ENCODE results near the gene NUDT5.
A peak's percentile ranks its signal among the peaks of the same experiment; 100 is the strongest.
"Not testable (repeated sequence)": the region's sequence is repeated elsewhere in the genome, so short reads cannot be mapped to it uniquely, and the experiment has no call there.

NUDT5 gene

GRCh38 chr10:12186323-12186722 is 9.4 kb downstream of the NUDT5 start:
- Histone ChIP-seq H3K27ac (ENCODE audit: low read depth, low read length) (no peak overlapping the region), H3K9me3 (ENCODE audit: insufficient read depth, low read depth, low read length) (no peaks in the 10 kb centered on the region), H3K27me3 (ENCODE audit: insufficient read depth, low read length) (no peaks in the 10 kb centered on the region), H3K9ac (ENCODE audit: low read depth, low read length) (no peak overlapping the region), H3K4me3 (ENCODE audit: low read length) (no peak overlapping the region), H3K36me3 (ENCODE audit: insufficient read depth, low read length) (peaks cover 53% of the 10 kb centered on the region), H3K4me1 (ENCODE audit: insufficient read depth, low read length) (no peaks in the 10 kb centered on the region)
- WGBS = 96% methylated on average over 8 of the region's 8 CpGs

- Histone ChIP-seq H3K4me1 (ENCODE audit: insufficient read depth, low read length) (peaks cover 18% of the 10 kb centered on the region), H3K4me3 (ENCODE audit: low read length) (no peak overlapping the region), H3K9ac (ENCODE audit: low read depth, low read length) (no peak overlapping the region), H3K9me3 (ENCODE audit: insufficient read depth, low read depth, low read length) (no peaks in the 10 kb centered on the region), H3K27me3 (ENCODE audit: insufficient read depth, low read length) (no peaks in the 10 kb centered on the region), H3K36me3 (ENCODE audit: insufficient read depth, low read length) (peaks cover 62% of the 10 kb centered on the region), H3K27ac (ENCODE audit: low read depth, low read length) (no peak overlapping the region)
- 90% methylated on average over 6 of the region's 7 CpGs for WGBS
These were observed 11.5 kb downstream of the NUDT5 start for GRCh38 chr10:12184165-12184564.

DNA sequence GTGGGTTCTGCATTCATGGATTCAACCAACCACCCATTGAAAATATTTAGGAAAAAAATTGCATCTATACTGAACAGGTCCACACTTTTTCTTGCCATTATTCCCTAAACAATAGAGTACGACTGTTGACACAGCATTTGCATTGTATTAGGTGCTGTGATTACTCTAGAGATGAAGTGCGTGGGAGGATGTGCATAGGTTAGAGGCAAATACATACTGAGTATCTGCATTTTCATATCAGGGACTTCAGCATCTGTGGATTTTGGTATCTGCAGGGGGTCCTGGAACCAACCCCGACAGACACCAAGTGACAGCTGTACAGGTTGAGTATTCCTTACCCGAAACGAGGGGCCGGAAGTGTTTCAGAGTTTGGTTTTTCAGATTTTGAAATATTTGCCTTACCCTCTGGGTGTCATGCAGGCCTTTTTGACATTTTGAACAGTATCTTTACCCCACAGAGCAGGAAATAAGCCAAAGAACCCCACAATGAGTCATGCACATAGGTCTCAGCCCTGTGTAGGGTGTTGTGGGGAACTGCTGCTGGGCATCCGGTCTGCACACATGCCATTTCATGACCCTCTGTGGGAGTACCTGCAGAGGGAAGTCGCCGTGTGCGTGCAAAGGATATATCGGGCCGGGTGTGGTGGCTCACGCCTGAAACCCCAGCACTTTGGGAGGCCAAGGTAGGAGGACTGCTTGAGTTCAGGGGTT is 14.5 kb downstream of the NUDT5 start:
- Histone ChIP-seq H3K36me3 (ENCODE audit: insufficient read depth, low read length) (peaks cover 71% of the 10 kb centered on the region), H3K27ac (ENCODE audit: low read depth, low read length) (peak overlapping the region; percentile 85; the same call in 1 of the 2 replicates), H3K4me3 (ENCODE audit: low read length) (no peak overlapping the region), H3K9ac (ENCODE audit: low read depth, low read length) (no peak overlapping the region), H3K9me3 (ENCODE audit: insufficient read depth, low read depth, low read length) (no peaks in the 10 kb centered on the region), H3K4me1 (ENCODE audit: insufficient read depth, low read length) (peaks cover 18% of the 10 kb centered on the region), H3K27me3 (ENCODE audit: insufficient read depth, low read length) (no peaks in the 10 kb centered on the region)
- WGBS = 87% methylated on average over 13 of the region's 13 CpGs

GRCh38 chr10:12180221-12180974 is 15.3 kb downstream of the NUDT5 start:
- H3K9me3 ChIP-seq (ENCODE audit: insufficient read depth, low read depth, low read length) = no peaks in the 10 kb centered on the region
- H3K27ac ChIP-seq (ENCODE audit: low read depth, low read length) = peak overlapping the region; percentile 85
- 31% methylated on average over 9 of the region's 9 CpGs for WGBS
- peak overlapping the region; percentile 41; the same call in 1 of the 2 replicates for H3K9ac ChIP-seq (ENCODE audit: low read depth, low read length)
- no peaks in the 10 kb centered on the region for H3K27me3 ChIP-seq (ENCODE audit: insufficient read depth, low read length)
- peaks cover 18% of the 10 kb centered on the region for H3K4me1 ChIP-seq (ENCODE audit: insufficient read depth, low read length)
- peaks cover 67% of the 10 kb centered on the region for H3K36me3 ChIP-seq (ENCODE audit: insufficient read depth, low read length)
- no peak overlapping the region; the same call in 1 of the 2 replicates for H3K4me3 ChIP-seq (ENCODE audit: low read length)

- Histone ChIP-seq H3K36me3 (ENCODE audit: insufficient read depth, low read length) (peaks cover 65% of the 10 kb centered on the region), H3K4me1 (ENCODE audit: insufficient read depth, low read length) (peaks cover 18% of the 10 kb centered on the region), H3K27me3 (ENCODE audit: insufficient read depth, low read length) (no peaks in the 10 kb centered on the region), H3K4me3 (ENCODE audit: low read length) (no peak overlapping the region; the same call in 1 of the 2 replicates), H3K9me3 (ENCODE audit: insufficient read depth, low read depth, low read length) (no peaks in the 10 kb centered on the region), H3K9ac (ENCODE audit: low read depth, low read length) (no peak overlapping the region), H3K27ac (ENCODE audit: low read depth, low read length) (peak overlapping the region; percentile 85)
- 94% methylated on average over 4 of the region's 4 CpGs for WGBS
These were observed 16.0 kb downstream of the NUDT5 start for GRCh38 chr10:12179606-12180170.

GRCh38 chr10:12177642-12178041 is 18.0 kb downstream of the NUDT5 start:
- WGBS = 97% methylated on average over 8 of the region's 9 CpGs
- Histone ChIP-seq H3K27ac (ENCODE audit: low read depth, low read length) (no peak overlapping the region), H3K9ac (ENCODE audit: low read depth, low read length) (no peak overlapping the region), H3K4me3 (ENCODE audit: low read length) (no peak overlapping the region), H3K27me3 (ENCODE audit: insufficient read depth, low read length) (no peaks in the 10 kb centered on the region), H3K36me3 (ENCODE audit: insufficient read depth, low read length) (peaks cover 62% of the 10 kb centered on the region), H3K9me3 (ENCODE audit: insufficient read depth, low read depth, low read length) (no peaks in the 10 kb centered on the region), H3K4me1 (ENCODE audit: insufficient read depth, low read length) (peaks cover 18% of the 10 kb centered on the region)

- H3K9ac ChIP-seq (ENCODE audit: low read depth, low read length); H3K9me3 ChIP-seq (ENCODE audit: insufficient read depth, low read depth, low read length); H3K4me1 ChIP-seq (ENCODE audit: insufficient read depth, low read length); H3K27ac ChIP-seq (ENCODE audit: low read depth, low read length); H3K27me3 ChIP-seq (ENCODE audit: insufficient read depth, low read length); H3K4me3 ChIP-seq (ENCODE audit: low read length): not testable (repeated sequence)
- WGBS = 97% methylated on average over 6 of the region's 6 CpGs
- H3K36me3 ChIP-seq (ENCODE audit: insufficient read depth, low read length) = peaks cover 81% of the 10 kb centered on the region
These were observed 24.2 kb downstream of the NUDT5 start for GRCh38 chr10:12171512-12171911.

DNA sequence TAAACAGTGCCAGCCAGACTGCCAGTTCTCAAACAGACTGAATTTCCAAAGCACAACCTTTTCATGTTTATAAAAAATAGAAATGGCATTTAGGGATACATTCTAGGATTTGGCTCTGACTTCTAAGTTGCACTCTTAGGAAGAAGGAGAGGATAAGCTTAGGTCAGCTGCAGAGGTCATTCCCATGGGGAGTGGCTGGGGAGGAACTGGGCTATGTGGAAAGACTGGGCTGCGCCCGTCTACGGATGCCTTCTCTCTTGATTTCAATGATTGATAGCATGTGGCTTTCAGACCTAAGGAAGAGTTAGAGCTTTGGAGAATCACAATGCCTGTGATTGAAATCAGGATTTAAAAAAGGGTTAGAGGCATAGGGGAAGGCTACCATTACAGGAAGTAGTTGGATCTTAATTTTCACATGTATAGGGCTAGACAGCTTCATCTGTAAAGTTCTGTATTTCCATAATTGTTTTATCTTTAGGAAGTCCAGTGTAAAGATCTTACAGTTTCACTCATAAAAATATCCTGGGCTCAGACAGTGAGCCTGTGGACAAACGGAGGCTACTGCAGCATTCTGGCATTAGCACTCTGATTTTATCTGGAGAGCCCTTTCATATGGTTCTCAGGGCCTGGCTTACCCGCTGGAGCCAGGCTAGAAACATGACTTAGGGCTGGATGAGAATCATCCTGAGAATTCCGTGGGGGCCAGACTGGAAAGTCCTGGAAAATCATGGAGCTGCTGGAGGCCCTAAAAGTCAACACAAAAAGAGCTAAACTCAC is 29.5 kb downstream of the NUDT5 start:
- Histone ChIP-seq H3K36me3 (ENCODE audit: insufficient read depth, low read length) (peaks cover 90% of the 10 kb centered on the region), H3K9me3 (ENCODE audit: insufficient read depth, low read depth, low read length) (no peaks in the 10 kb centered on the region), H3K4me1 (ENCODE audit: insufficient read depth, low read length) (no peaks in the 10 kb centered on the region), H3K27me3 (ENCODE audit: insufficient read depth, low read length) (no peaks in the 10 kb centered on the region), H3K27ac (ENCODE audit: low read depth, low read length) (no peak overlapping the region), H3K9ac (ENCODE audit: low read depth, low read length) (no peak overlapping the region), H3K4me3 (ENCODE audit: low read length) (no peak overlapping the region)
- 93% methylated on average over 6 of the region's 6 CpGs for WGBS

- Histone ChIP-seq H3K9ac (ENCODE audit: low read depth, low read length) (no peak overlapping the region), H3K9me3 (ENCODE audit: insufficient read depth, low read depth, low read length) (no peaks in the 10 kb centered on the region), H3K4me3 (ENCODE audit: low read length) (no peak overlapping the region), H3K4me1 (ENCODE audit: insufficient read depth, low read length) (no peaks in the 10 kb centered on the region), H3K27ac (ENCODE audit: low read depth, low read length) (no peak overlapping the region), H3K27me3 (ENCODE audit: insufficient read depth, low read length) (no peaks in the 10 kb centered on the region), H3K36me3 (ENCODE audit: insufficient read depth, low read length) (peaks cover 90% of the 10 kb centered on the region)
- 90% methylated on average over 3 of the region's 3 CpGs for WGBS
These were observed 30.7 kb downstream of the NUDT5 start for GRCh38 chr10:12165036-12165435.

- Histone ChIP-seq H3K27me3 (ENCODE audit: insufficient read depth, low read length) (no peaks in the 10 kb centered on the region), H3K36me3 (ENCODE audit: insufficient read depth, low read length) (peaks cover 90% of the 10 kb centered on the region), H3K9me3 (ENCODE audit: insufficient read depth, low read depth, low read length) (no peaks in the 10 kb centered on the region), H3K4me3 (ENCODE audit: low read length) (no peak overlapping the region), H3K27ac (ENCODE audit: low read depth, low read length) (no peak overlapping the region), H3K9ac (ENCODE audit: low read depth, low read length) (no peak overlapping the region), H3K4me1 (ENCODE audit: insufficient read depth, low read length) (no peaks in the 10 kb centered on the region)
- 93% methylated on average over 12 of the region's 12 CpGs for WGBS
These were observed 31.6 kb downstream of the NUDT5 start for GRCh38 chr10:12164085-12164484.

GRCh38 chr10:12162927-12163326 is 32.8 kb downstream of the NUDT5 start:
- Histone ChIP-seq H3K4me1 (ENCODE audit: insufficient read depth, low read length) (no peaks in the 10 kb centered on the region), H3K27ac (ENCODE audit: low read depth, low read length) (no peak overlapping the region), H3K4me3 (ENCODE audit: low read length) (no peak overlapping the region), H3K9me3 (ENCODE audit: insufficient read depth, low read depth, low read length) (no peaks in the 10 kb centered on the region), H3K36me3 (ENCODE audit: insufficient read depth, low read length) (peaks cover 91% of the 10 kb centered on the region), H3K27me3 (ENCODE audit: insufficient read depth, low read length) (no peaks in the 10 kb centered on the region), H3K9ac (ENCODE audit: low read depth, low read length) (no peak overlapping the region)
- WGBS = 93% methylated on average over 6 of the region's 6 CpGs
